Glutamatergic neuron (in vitro differentiated cells): ENCODE results near the gene LTO1. TPM values are rescaled to one million over a fixed set of nuclear protein-coding genes. Genes with fewer than 3 reads are reported as not detected.

Source experiments
- DNase-seq: peaks from one replicate; pipeline ENCODE4 v3.0.0; 2022
- H3K27ac Mint-ChIP-seq: one replicate; pipeline ENCODE4 v1.8.0; 2020; ENCODE audit warnings: mild to moderate bottlenecking, mixed read lengths, inconsistent platforms; ENCODE audit not compliant: unreplicated experiment
- H3K27me3 Mint-ChIP-seq: one replicate; pipeline ENCODE4 v1.8.0; 2020; ENCODE audit warnings: mild to moderate bottlenecking, moderate library complexity, mixed read lengths, inconsistent platforms; ENCODE audit not compliant: unreplicated experiment
- H3K36me3 Mint-ChIP-seq: one replicate; pipeline ENCODE4 v1.8.0; 2020; ENCODE audit warnings: mild to moderate bottlenecking, mixed read lengths, inconsistent platforms; ENCODE audit not compliant: unreplicated experiment
- H3K4me1 Mint-ChIP-seq: one replicate; pipeline ENCODE4 v1.8.0; 2020; ENCODE audit warnings: mild to moderate bottlenecking, low read depth, mixed read lengths, inconsistent platforms; ENCODE audit not compliant: unreplicated experiment
- H3K4me3 Mint-ChIP-seq: one replicate; pipeline ENCODE4 v1.8.0; 2020; ENCODE audit warnings: mild to moderate bottlenecking, mixed read lengths, inconsistent platforms; ENCODE audit not compliant: unreplicated experiment
- H3K9me3 Mint-ChIP-seq: one replicate; pipeline ENCODE4 v1.8.0; 2020; ENCODE audit warnings: mild to moderate bottlenecking, moderate library complexity, mixed read lengths, inconsistent platforms; ENCODE audit not compliant: unreplicated experiment
- CTCF ChIP-seq: fragments of 200-600 bp; sonication (generic); IDR thresholded peaks from one replicate; pipeline ENCODE4 v1.5.0; 2021; ENCODE audit not compliant: partially characterized antibody, unreplicated experiment
- total RNA-seq: library from RNA; stranded (reverse); fragmentation: NEBNext Ultra II Directional; extraction: Animal tissue kit (Norgen Biotek cat#: 25700); gene quantifications from one replicate; pipeline ENCODE4 v1.2.1, GENCODE V29; 2021; ENCODE audit not compliant: unreplicated experiment

The LTO1 gene
- total RNA-seq, 1 donor from 2014 or later: 38.1 TPM

- no peaks in the 10 kb centered on the region for H3K9me3 Mint-ChIP-seq
- no peak for DNase-seq
- no peak for TF ChIP-seq CTCF
- H3K27me3 Mint-ChIP-seq: peaks cover 2% of the 10 kb centered on the region
- H3K36me3 Mint-ChIP-seq: no peaks in the 10 kb centered on the region
- H3K27ac Mint-ChIP-seq: no peak overlapping the region
- H3K4me1 Mint-ChIP-seq: peaks cover 5% of the 10 kb centered on the region
- no peak overlapping the region for H3K4me3 Mint-ChIP-seq
Measured at GRCh38 chr11:69716891-69717747, 42.0 kb upstream of the LTO1 start.

- H3K27me3 Mint-ChIP-seq: peaks cover 4% of the 10 kb centered on the region
- TF ChIP-seq CTCF: no peak
- H3K27ac Mint-ChIP-seq: no peak overlapping the region
- no peaks in the 10 kb centered on the region for H3K36me3 Mint-ChIP-seq
- no peak overlapping the region for H3K4me3 Mint-ChIP-seq
- DNase-seq: no peak
- peaks cover 5% of the 10 kb centered on the region for H3K4me1 Mint-ChIP-seq
- H3K9me3 Mint-ChIP-seq: no peaks in the 10 kb centered on the region
Measured at GRCh38 chr11:69716099-69716498, 40.9 kb upstream of the LTO1 start.

GRCh38 chr11:69715446-69715845 is 40.3 kb upstream of the LTO1 start:
- Mint-ChIP-seq H3K4me3 (no peak overlapping the region), H3K9me3 (no peaks in the 10 kb centered on the region), H3K36me3 (no peaks in the 10 kb centered on the region), H3K27ac (no peak overlapping the region), H3K27me3 (peaks cover 4% of the 10 kb centered on the region), H3K4me1 (peaks cover 5% of the 10 kb centered on the region)
- TF ChIP-seq CTCF: no peak
- no peak for DNase-seq

- H3K27ac Mint-ChIP-seq: no peak overlapping the region
- no peak for TF ChIP-seq CTCF
- H3K27me3 Mint-ChIP-seq: peaks cover 2% of the 10 kb centered on the region
- H3K9me3 Mint-ChIP-seq: no peaks in the 10 kb centered on the region
- H3K4me1 Mint-ChIP-seq: peaks cover 3% of the 10 kb centered on the region
- no peak overlapping the region for H3K4me3 Mint-ChIP-seq
- DNase-seq: no peak
- H3K36me3 Mint-ChIP-seq: no peaks in the 10 kb centered on the region
Measured at GRCh38 chr11:69711822-69712801, 37.0 kb upstream of the LTO1 start.
